ENCODE results near the gene OPRM1.

Gene OPRM1

DNA sequence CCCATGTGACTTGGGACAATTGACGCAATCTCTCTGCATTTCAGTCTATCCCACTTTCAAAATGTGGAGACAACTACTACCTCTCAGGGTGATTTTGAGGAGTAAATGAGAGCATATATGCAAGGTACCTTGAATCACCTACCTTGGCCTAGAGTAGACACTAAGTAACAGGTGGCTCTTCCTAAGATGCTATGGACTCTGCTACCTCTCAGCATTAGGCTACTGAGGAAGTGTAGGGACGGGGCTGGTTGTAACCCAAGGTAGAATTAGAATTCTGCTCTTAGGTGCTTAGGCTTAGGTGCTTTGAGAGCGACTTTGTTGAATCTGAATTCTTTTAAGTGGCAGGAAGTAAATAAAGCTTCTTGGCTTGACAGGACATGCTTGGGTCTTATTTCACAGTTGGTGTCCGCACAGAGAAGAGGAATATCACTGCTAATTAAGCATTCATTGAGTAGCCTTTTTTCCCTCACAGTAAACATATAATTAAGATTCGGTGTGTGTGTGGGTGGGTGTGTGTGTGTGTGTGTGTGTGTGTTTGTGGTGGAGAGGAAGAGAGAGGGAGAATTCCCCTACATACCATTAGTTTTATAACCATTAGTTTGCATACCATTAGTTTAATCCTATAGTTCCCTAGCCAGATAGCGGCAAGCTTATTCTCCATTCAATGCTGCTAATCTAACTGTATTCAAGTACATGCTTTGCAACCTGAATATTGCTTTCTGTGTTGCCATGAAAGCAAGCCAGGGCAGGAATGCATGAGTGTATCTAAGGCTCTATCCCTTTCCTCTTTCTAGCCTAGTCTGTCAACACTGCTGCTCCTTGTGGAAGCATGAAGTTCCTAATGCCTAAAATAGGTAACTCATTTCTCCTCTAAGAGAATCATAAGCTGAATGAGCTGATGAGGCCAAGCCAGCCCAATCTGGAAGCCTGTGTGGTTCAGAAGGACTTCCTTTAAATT is 205.0 kb downstream of the OPRM1 start:
- no peak for DNase-seq

DNA sequence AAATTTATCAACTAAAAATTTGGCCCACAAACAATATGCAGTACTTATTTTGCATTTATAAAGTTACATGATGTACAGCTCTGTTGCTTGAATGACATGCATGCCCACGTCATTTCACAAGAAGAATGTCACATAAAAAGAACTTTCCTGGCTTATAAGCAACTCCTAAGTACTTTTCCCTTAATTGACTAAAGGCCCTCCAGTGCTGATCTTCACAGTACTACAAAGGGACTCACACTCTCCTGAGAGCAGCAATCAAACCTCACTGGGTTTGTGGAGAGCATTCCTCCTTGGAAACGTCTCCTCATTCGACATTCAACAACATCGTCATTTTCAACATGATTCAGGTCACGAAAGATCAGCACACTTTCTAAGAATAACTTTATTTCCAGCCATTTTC is 206.5 kb downstream of the OPRM1 start:
- DNase-seq, result no peak

DNA sequence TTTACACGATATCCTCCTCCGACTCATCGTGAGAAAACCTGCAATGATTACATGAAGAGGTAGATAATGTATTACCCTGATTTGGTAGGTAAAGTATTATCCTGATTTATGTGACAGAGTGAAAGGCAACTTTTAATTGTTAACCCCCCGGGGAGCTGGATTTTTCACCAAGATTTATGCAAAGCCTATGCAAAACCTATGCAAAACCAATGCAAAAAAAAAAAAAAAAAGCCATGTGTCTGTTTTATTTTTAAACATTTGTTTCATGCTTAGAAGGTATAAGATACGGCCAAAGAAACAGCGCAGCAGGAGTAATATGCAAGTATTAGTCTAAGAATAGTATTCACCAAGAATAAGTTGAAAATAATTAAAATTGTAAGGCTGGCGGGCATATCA is 207.7 kb downstream of the OPRM1 start:
- DNase-seq, result no peak

DNA sequence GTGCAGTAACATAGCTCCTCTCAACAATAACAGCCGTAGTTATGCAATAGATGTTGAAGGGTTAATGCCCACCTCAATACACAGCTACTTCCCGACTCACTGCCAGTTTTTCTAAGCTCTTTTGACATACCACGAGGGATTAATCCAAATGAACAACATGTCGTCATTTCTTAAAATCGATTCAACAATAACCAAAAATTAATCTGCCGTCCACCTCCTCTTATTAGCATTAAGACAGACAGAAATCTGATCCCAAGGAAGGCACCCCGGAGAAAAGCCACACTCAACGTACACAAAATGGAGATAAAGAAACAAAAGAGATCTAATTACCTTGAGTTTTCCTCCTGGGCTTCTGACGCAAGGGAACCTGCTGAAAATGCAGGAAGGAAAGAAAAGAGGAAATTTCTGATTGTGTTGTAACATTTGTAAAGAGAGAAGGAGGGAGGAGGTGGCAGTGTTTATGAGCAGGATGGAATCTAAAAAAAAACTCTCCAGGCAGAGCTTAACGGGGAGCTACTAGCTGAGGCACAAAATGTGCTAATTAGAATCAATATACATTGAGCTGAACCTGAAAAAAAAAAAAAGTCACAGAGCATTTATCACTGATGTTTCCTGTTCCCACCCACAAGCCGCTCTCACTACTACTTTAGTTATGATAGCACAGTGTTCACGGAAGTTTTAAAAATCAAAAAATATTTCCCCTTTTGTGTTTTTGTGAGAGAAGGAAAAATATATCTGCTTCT is 208.2 kb downstream of the OPRM1 start:
- no peak for DNase-seq

DNA sequence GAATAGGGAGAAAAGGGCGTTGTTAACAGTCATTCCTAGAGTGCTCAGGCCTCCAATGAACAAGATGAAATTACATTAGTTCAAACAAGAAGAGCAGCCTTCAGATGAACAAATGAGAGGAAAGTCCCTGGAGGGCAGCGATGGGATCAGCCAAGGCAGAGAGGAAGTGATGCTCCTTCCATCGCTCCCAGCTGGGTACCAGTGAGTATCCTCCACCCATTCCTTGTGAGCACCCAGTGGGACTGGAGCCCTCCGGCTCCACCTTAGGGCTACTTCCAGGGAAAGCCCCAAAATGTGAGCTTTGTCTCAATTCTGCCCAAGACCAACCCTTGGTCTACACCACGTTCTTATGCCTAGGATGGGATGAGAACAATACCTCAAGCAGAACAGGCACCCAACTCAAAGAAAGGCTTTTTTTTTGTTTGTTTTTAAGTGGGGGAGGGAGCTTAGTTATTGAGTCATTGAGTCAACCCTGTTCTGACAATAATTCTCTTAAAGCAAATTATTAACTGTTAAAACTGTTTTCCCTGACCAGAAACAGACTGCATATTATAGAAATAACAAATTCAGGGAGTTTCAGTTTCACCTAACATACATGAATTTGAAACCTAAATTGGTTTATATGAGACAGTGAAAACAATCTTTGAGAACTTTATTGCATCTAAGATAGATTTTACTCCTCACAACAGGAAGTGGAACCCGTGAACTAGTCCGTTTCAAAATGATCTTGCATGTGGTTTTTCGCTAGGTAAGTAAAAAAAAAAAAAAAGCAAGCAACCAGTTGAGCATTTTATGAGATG is 210.7 kb downstream of the OPRM1 start:
- no peak for DNase-seq

DNA sequence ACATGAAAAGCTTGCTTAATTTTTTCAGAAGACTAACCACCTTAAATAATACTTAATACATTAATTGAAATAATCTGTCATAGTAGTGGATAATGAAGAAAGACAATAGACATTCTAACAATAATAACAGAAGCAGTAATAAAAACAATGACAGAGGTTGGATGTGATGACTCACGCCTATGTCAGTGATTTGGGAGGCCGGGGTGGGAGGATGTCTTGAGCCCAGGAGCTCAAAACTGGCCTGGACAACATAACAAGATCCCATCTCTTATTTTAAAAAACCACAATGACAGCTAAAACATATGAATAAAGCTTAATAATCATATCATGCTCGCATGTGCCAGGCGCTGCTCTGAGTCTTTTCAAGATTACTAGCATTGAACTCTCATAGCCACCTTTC is 212.1 kb downstream of the OPRM1 start:
- DNase-seq, result no peak

DNA sequence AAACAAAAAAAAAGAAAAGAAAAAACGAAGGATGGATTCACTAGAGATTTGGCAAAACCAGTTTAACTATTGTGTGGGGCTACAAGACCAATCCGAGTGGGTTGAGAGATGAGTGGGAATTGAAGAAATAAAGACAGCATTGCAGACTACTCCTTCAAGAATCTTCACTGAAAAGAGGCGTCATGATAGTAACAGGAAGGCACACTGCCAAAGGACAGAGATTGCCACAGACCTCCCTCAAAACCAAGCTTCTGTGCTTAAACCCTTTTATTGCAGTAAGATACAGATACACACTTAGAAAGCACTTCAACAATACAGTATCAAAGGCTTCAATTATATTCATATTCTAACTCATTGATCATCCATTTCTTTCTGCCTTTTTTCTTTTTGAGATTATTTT is 213.6 kb downstream of the OPRM1 start:
- DNase-seq, result no peak

DNA sequence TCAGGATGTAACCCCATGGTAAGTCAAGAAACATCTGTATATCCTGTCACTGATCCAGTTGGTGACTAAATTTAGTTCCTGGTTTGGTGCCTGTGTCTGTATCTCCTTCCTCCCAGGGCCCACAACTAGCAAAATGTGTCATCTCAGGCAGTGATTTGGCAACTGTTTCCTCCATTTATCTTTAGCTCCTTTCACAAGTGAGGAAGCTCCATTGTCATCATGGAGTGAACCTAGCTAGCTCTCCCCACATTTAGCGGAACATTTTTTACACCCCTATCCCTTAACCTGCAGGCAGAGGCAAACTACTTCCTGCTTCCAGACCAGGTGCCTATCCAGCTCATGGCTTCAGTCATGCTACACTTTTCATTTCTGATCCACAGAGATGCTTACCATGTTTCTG is 218.0 kb downstream of the OPRM1 start:
- no peak for DNase-seq

DNA sequence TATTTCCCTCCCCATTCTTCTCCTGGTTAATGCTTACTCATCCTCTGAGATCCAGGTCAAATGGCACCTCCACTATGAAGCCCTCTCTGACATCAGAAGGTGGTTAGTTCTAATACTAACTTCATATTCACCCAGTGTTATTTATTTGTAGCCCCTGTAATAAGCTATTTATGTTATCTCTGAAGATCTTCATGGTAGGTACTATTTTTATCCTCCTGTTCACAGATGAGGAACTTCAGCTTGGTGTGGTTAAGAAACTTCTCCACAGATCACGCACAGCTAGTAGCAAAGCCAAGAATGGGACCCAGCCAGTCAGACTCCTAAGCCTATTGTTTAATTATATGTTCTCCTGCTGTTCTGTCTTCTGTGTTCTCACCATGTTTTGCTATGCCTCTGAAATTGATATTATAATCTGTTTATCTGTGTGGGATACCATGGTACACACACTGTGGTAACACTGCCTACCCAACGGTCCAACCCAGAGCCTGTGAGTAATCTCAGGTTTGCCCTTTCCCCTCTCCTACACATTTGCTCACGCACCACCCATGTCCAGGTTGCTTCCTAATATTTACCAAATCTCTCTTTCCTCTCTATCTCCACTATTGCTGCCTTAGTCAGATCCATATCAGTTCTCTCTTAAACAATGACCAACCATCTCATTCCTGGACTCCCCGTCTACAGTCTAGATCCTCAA is 219.2 kb downstream of the OPRM1 start:
- no peak for DNase-seq

DNA sequence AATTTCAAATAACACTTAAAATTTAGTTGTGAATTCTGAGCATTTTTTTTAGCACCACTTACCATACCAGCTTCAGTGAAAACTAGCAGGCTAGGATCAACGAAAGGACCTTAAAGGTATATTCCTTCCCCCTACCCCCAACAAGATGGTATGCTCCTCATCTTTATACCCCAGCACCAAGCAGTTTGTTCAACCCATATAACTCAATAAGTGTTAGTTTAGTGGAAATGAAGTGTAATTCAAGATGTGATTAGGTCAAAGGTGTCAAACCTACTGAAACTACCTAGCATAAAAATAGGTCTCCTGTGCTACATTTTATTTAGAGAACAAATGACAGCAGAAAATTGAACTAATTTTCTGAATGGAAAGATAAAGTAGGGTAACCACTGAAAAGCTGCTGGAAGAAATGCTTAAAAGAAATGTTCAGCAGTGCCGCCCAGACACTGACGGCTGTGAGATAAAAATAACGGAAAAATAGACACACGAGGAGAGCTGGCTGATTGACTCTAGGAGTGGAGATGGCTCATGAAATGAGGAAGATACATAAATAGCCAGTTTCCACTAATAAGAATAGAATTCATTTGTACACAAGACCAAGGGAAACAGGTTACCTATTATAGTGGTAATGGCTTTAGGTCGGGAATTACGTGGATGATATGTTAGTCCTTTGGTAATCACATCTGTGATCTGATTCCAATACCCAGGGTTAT is 222.8 kb downstream of the OPRM1 start:
- DNase-seq, result no peak

DNA sequence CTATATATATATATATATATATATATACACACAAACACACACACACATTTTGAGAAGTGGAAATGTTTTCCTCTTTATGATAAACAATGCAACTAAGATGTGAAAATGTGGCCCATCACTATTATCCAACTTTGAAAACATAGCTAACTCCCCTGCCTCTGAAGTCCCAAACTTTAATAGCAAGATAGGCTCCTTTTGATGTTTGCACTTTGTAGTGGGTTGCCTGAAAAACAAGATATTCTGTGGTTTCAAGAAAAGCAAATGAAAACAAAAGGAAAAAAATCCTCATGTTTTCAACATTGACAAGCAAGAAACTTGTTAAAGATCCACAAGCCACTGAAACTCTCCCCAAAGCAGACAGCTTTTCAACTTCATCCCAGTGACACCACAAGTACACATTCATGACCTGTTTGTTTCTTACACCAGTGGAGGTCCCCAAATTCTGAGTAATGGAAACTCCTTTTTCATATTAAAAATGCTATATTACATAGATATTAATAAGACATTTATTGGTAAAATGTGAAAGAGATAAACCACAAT is 227.6 kb downstream of the OPRM1 start:
- DNase-seq, result no peak

DNA sequence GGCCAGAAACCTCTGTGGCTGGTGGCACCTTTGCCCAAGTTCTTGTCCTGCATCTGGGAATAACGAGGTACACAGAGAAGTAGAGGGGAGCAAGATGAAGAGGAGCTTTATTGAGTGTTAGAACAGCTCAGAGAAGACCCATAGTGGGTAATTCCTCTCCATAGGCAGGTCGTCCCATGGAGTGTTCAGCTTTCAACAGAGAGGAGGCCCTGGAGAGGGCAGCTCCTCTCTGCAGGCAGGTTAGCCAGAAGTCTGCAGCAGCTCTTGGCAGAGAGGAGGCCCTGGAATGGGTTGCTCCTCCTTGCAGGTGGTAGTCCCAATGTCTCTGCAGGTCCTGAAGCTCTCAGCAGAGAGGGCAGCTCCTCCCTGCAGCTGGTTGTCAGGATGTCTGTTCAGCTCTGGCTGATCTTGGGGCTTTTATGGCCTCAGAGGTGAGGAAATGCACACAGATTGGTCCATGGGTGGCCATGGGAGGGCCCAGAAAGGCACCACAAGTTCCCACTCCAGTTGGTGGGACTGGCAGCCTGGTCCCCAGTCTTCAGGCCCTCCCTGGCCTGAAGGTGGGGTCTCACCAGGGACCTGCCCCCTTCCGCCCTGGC is 228.6 kb downstream of the OPRM1 start:
- DNase-seq, result no peak

DNA sequence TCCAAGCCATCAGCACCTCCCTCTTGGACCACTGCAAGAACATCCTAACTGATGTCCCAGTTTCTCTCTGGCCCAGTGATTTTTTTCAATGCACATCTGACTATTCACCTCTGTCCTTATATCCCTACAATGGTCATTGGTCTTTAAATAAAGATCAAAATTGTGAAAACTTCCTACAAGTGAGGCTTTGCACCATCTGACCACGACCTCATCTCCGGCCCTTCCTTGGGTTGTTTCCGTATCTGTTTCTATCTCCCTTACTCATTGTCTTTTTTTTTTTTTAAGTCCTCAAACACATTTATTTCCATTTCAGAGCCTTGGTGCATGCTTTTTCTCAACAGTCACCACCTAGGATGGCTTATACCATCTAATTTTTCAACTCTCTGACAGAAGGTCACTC is 229.4 kb downstream of the OPRM1 start:
- DNase-seq, result no peak

DNA sequence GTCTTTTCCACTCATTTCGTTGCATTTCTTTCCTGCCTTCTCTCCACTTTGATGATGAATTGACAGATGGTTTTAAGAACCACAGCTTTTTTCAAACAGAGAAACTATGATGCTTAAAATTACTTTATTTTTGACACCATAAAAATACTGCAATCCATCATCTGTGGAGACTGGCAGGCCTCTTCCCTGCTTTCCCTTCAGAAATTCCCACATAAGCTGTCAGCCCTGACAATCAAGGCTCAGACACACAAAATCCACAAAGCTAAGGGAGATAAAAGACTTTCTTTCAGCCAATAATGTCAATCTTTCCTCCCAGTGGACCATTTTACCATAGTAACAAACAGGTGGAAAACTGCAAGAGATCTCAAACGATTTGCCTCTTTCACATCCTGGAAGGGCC is 235.1 kb downstream of the OPRM1 start:
- DNase-seq, result no peak

DNA sequence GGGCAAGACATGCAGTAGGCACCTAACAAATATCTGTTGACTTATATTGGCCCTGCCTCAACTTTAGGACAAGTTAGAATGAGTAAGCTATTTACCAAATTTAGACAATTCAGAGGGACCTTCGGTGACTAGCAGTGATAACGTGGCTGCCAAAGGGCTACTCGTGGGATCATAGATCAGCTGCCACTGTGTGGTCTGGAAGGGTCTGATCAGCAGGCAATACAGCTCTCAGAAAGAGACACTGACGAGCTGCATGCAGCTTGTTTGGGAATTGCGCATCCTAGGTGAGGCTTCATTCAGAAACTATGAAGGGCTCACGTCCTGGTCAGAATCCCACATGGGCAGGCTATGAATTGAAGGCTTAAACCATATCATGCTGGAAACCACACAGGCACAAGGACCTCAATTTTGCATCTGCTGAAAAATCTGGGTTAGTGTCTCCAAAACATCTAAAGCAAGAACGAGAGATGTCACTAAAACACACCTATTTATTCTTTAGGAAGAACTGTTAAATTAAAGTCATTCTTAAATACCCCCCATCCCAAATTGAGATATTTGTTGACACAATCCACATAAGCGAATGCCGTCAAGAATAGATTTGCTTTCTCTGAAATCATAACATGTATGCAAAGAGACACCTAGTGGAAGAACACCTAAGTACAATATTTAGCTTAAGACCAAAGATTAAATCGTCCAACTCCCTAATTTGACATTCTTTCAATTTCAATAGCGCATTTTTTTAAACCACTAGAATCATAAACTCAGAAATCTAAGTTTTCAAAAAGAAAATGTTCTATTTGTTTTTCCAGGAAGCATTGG is 238.0 kb downstream of the OPRM1 start:
- DNase-seq, result peak in 1 of 2 experiments; percentile 3

DNA sequence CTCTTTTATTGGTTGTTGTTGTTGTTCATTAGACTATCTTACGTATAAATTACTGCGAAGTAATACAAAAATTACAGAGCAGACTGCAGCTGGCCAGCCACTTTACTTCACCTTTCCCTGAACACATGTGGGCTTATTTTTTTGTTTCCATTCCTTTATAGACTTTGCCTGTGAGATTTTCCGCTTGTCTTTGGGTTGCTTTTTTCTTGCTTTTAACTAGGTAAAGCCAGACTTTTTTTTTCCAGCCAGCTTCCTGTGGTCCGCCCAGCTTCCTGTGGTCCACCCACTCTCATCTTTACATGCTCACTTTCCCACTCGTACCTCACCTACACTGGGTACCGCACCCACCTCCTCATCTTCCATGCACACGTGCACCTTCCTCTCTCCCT is 238.6 kb downstream of the OPRM1 start:
- no peak for DNase-seq

DNA sequence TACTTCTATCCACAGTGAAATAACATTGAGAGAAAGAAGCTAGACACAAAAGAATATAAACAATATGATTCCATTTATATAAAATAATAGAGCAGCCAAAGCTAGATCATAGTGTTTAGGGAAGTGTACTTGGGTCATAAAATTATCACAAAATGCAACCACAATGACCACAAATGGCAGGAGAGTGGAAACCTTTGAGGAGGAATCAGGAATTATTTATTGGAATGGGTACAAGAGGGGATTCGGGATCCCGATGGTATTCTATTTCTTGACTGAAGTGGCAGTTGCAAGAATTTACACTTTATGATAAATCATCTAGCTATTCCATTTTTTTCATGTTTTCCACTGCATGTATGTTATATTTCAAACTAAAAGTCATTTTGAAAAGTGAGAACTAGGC is 241.5 kb downstream of the OPRM1 start:
- no peak for DNase-seq

DNA sequence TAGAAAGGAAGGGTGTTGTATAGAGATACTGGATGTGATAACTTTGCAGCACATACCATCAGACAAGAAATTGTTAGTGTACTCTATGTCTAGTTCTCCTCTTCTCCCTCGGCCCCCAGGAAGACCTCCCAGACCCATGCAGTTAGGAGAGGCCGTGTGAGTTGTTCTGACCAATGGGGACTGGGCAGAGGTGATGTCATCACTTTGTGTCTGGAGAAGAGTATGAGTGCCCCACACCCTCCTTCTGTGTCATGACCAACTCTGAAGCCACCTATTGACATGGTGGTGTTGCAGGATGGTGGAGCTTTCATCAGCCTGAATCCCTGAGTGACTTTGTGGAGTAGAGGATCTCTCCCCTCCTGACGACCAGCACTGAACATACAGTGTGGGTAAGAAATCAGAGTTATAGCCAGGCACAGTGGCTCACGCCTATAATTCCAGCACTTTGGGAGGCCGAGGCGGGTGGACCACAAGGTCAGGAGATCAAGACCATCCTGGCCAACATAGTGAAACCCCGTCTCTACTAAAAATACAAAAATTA is 245.3 kb downstream of the OPRM1 start:
- no peak for DNase-seq

DNA sequence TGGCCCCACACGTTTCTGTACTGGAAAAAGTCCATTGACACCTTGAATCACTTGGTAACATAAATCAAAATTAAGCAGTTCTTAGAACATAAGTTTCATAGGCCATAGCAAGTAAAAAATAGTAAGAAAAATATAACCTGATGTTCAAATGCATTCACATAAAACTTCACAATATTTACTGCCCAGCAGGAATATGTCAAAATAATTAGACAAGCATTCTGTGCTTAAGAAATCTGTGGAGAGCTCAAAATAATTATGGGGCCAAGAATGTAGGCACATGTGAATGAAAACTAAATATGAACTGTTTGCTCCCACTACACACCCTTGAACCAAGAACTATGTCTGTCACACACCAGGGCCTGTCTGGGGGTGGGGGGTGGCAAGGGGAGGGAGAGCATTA is 246.8 kb downstream of the OPRM1 start:
- no peak for DNase-seq

DNA sequence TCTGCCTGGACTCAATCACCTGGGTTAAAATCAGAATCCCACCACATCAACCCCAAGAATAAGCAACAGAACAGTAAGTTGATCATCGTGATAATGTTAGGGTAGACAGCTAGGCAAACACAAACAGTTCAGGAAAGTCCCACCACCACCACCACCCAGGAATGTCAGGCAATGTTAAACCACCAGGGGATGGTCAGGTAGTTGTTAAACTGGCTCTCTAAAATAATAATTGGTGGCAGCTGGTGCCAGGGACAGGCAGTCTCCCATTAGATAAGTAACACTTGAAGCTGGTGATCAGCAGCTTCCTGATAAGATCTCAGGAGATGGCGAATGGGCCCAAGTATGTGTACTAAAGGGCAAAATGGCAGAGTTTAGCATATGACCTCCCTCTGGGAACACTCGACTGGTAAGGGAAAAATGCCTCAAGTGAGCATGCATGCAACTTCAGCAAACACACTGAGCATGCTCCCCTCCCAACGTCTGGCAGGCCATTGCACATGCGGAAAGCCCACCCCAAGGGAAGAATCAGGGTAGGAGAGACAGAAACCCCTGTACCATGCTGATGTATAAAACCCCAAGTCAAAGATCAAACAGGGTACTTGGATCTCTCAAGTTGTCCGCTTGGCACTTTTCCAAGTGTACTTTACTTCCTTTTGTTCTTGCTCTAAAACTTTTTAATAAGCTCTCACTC is 250.9 kb downstream of the OPRM1 start:
- no peak for DNase-seq
